SK-N-MC (cell line): Measurements from ENCODE around the gene ATG10.
"Not testable (repeated sequence)": the region's sequence is repeated elsewhere in the genome, so short reads cannot be mapped to it uniquely, and the experiment has no call there.

Experiments used
- DNase-seq: peaks from one replicate; pipeline ENCODE4 v3.0.0-alpha.2; 2011; ENCODE audit warnings: low read depth, low spot score
- H3K27ac ChIP-seq: fragments of 200-600 bp; sonication (generic); 2 replicates; pipeline ENCODE4 v1.5.1; 2016; ENCODE audit warnings: mixed run types
- H3K36me3 ChIP-seq: fragments of 200-600 bp; sonication (generic); 2 replicates; pipeline ENCODE4 v1.6.1; 2017; ENCODE audit warnings: antibody characterized with exemption, low read length, mixed read lengths; ENCODE audit not compliant: insufficient read depth
- H3K4me3 ChIP-seq: fragments of 200-600 bp; sonication (generic); 2 replicates; pipeline ENCODE4 v1.5.1; 2016
- H3K9ac ChIP-seq: fragments of 200-600 bp; sonication (generic); 2 replicates; pipeline ENCODE4 v1.8.0; 2017; ENCODE audit warnings: mixed run types, mixed read lengths; ENCODE audit not compliant: insufficient read length
- H3K9me3 ChIP-seq: fragments of 200-600 bp; sonication (generic); 2 replicates; pipeline ENCODE4 v1.6.1; 2017; ENCODE audit warnings: low read depth, mild to moderate bottlenecking, antibody characterized with exemption, low read length, moderate library complexity, mixed read lengths
- EZH2 ChIP-seq: fragments of 200-600 bp; sonication (generic); IDR thresholded peaks from one replicate; pipeline ENCODE4 v1.6.1; 2017; ENCODE audit warnings: antibody characterized with exemption
- FOXP2 ChIP-seq: optimal IDR thresholded peaks from 2 replicates; pipeline ENCODE3; 2011; ENCODE audit warnings: mild to moderate bottlenecking, moderate library complexity; ENCODE audit not compliant: insufficient read depth; ENCODE audit errors: extremely low read length, control extremely low read depth
- POLR2AphosphoS5 ChIP-seq: IDR thresholded peaks from 2 replicates; pipeline ENCODE4 v1.6.1; 2012; ENCODE audit warnings: mild to moderate bottlenecking, low read depth, low read length, borderline replicate concordance

The ATG10 gene

DNA sequence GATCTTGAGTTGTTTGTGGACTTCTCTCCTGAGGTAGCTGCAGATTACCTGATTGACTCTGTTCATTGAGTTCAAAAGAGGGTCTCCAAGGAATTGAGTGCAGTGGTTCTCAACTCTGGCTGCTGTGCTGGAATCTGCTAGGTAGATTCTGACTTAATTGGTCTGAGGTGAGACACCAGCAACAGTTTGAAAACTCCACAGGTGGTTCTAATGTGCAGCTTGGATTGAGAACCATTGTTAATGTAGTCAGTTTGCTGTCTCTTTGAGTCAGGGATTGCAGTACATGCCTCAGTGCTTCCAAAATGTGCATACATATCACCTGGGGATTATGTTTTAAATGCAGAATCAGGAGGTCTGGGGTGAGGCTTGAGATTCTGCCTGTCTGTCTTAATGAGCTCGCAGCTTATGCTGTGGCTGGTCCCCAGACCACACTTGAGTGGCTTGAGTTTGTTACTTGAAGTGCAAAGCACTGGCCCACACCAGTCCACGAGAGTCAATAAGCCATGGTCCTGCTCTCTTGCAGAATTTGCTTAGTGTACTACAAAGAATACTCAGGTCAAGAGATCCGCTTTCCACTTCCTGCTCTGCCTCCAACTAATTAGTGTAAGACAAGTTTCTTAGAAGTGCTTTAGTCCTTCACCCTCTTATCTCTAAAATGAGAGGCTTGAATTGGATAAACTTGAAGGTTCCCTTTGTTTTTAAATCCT, 82.3 kb downstream of the ATG10 start:
- Histone ChIP-seq H3K36me3 (no peaks in the 10 kb centered on the region), H3K9ac (no peak overlapping the region), H3K9me3 (no peaks in the 10 kb centered on the region), H3K4me3 (no peak overlapping the region), H3K27ac (no peak overlapping the region)
- DNase-seq = no peak
- TF ChIP-seq POLR2AphosphoS5 = no peak
- TF ChIP-seq FOXP2 = no peak
- TF ChIP-seq EZH2 = no peak

DNA sequence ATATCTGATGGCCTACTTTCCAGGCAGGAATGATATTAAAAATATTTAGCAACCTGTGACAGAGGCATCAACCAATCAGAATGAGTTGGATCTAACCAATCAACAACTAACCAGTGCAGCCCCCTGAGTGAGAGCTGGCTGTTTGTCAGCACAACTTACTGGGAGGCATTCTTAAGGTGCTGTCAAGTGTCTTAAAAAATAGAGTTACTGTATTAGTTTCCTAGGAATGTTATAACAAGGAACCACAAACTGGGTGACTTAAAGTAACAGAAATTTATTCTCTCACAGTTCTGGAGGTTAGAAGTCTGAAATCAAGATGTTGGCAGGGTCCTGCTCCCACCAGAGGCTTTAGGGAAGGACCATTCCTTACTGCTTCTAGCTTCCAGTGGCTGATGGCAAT, 85.2 kb downstream of the ATG10 start:
- TF ChIP-seq POLR2AphosphoS5 (no peak), EZH2 (no peak)
- Histone ChIP-seq H3K4me3 (no peak overlapping the region), H3K9me3 (no peaks in the 10 kb centered on the region), H3K27ac (no peak overlapping the region), H3K9ac (no peak overlapping the region), H3K36me3 (no peaks in the 10 kb centered on the region)
- no peak for DNase-seq

DNA sequence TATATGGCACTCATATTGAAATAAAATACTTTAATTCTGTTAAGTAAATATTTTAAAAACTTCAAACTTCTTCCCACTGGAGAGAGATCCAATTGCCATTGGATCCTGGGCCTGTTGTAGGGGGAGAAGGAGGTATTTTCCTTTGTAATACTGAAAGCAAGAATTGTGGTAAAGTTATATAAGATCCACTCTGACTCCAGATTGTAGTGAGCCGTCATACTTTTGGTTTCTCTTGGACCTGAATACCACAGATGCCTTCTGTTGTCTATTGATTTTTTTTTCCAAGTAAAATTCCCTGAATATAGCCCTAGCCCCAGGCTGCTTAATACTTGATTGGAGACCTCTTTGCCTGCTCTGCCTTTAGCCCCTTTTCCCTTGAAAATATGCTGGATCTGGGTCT, 86.9 kb downstream of the ATG10 start:
- no peak for DNase-seq
- Histone ChIP-seq H3K27ac (no peak overlapping the region), H3K9ac (no peak overlapping the region), H3K4me3 (no peak overlapping the region), H3K36me3 (no peaks in the 10 kb centered on the region), H3K9me3 (no peaks in the 10 kb centered on the region)
- TF ChIP-seq EZH2 = no peak
- no peak for TF ChIP-seq FOXP2
- no peak for TF ChIP-seq POLR2AphosphoS5

DNA sequence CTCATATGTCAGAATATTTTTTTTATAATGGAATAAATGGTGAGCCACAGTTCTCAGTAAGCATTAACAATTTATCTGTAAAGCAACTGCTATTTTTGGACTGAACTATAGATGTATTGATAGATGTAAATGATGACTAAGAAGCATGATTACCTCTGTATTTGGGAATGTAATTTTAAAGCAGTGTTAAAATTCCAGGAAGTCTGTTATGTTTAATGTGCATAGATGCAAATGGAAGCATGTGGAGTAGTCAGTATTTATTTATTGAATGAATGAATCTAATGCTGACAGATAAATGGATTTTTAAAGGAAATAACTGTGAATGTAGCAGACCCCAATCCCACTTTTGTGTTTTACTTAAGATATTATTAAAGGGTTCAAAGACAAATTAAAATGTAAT, 95.0 kb downstream of the ATG10 start:
- no peak overlapping the region for H3K4me3 ChIP-seq
- H3K27ac ChIP-seq = no peak overlapping the region

DNA sequence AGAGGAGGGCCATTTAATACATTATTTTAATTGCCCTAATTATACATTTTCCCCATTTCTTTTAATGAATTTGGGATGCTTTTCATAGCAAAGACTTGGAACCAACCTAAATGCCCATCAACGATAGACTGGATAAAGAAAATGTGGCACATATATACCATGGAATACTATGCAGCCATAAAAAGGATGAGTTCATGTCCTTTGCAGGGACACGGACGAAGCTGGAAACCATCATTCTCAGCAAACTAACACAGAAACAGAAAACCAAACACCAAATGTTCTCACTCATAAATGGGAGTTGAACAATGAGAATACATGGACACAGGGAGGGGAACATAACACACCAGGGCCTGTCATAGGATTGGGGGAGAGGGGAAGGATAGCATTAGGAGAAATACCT, 96.2 kb downstream of the ATG10 start:
- not testable (repeated sequence) for H3K36me3 ChIP-seq, H3K9me3 ChIP-seq, H3K9ac ChIP-seq, DNase-seq, H3K4me3 ChIP-seq, H3K27ac ChIP-seq

More for the DNA sequence above, 95.0 kb downstream of the ATG10 start:
- TF ChIP-seq FOXP2 (no peak), EZH2 (no peak), POLR2AphosphoS5 (no peak)
- no peaks in the 10 kb centered on the region for H3K9me3 ChIP-seq
- no peak for DNase-seq
- H3K36me3 ChIP-seq = no peaks in the 10 kb centered on the region
- no peak overlapping the region for H3K9ac ChIP-seq

DNA sequence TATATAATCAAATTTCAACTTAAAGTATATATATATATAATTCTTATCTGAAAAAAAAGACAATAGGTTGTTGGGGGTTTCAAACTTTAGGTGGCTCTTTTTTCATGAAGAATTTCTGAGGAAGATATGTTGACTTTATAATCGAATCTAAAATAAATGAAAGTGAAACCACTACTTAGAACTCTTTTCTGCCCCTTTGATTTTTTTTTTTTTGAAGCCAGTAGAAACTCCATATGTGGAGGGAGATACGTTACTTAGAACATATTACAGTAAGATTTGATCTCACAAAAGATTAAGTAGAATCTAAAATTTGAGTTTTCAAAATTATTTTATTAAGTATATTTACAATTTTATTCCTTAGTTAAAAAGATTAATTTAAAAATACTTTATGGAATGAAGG, 96.9 kb downstream of the ATG10 start:
- no peak overlapping the region for H3K9ac ChIP-seq
- no peaks in the 10 kb centered on the region for H3K9me3 ChIP-seq
- H3K27ac ChIP-seq = no peak overlapping the region
- no peak for DNase-seq
- no peak for TF ChIP-seq FOXP2
- no peak for TF ChIP-seq POLR2AphosphoS5
- TF ChIP-seq EZH2 = no peak
- no peak overlapping the region for H3K4me3 ChIP-seq
- no peaks in the 10 kb centered on the region for H3K36me3 ChIP-seq

DNA sequence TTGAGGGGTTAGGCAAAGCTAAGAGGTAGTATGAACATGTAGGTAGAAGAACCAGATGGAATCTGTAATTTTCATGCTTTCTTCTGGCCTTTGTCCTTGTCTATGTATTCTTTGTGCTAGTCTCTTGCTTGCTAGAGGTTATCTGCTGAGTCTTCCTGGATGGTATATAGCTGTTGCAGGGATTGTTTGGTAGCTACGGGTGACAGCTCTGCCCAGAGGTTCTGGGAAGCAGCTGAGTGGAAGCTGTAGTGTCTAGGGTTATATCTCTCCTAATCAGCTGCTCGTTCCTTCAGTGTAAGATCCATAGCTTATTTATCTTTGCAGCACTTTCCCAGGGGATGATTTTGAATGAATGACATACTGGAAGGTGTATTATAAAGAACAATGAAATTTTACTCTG, 100.3 kb downstream of the ATG10 start:
- DNase-seq = no peak
- no peak overlapping the region for H3K27ac ChIP-seq
- no peaks in the 10 kb centered on the region for H3K9me3 ChIP-seq
- TF ChIP-seq EZH2 = no peak
- TF ChIP-seq POLR2AphosphoS5 = no peak
- TF ChIP-seq FOXP2 = no peak
- no peak overlapping the region for H3K4me3 ChIP-seq
- H3K9ac ChIP-seq = no peak overlapping the region
- H3K36me3 ChIP-seq = no peaks in the 10 kb centered on the region

DNA sequence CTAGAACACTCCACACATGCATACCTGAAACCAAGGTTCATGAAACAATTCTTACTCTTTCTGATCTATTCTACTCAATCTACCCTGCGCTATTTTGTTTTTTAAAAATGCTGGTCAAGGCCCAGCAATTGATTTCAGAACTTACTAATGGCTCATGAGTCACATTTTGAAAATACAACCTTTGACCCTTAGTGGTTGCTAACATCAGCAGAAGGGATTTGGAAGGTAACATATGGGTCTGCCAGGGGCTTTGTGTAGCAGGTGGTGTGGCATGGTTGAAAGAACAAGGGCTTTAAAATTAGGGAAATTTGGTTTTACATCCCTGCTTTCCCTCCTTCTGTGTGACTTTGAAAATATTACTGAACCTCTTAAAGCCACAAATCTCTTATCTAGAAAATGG, 101.4 kb downstream of the ATG10 start:
- Histone ChIP-seq H3K9ac (no peak overlapping the region), H3K27ac (no peak overlapping the region), H3K9me3 (no peaks in the 10 kb centered on the region), H3K4me3 (no peak overlapping the region), H3K36me3 (no peaks in the 10 kb centered on the region)
- no peak for TF ChIP-seq POLR2AphosphoS5
- TF ChIP-seq FOXP2 = no peak
- no peak for TF ChIP-seq EZH2
- DNase-seq = no peak

DNA sequence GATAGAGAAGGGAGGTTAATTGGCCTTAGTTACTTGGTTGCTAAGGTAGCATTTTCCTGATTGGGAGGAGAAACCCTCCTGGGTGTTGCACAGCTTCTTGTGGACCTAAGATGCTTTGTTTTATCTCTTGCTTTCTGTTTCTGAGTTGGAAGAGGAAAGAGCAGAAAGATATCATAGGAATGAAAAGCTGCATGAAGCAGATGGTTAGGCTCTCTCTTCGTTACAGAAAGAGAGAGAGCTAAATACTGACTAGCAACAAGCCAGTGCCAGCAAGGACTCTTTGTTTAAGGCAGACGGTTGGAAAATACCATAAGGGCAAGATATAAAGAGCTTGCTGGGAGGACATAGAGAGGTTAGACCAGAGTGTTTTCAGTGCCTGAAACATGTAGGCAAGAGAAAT, 103.1 kb downstream of the ATG10 start:
- H3K4me3 ChIP-seq = no peak overlapping the region
- DNase-seq = no peak
- H3K9ac ChIP-seq = no peak overlapping the region
- no peak overlapping the region for H3K27ac ChIP-seq
- H3K9me3 ChIP-seq = no peaks in the 10 kb centered on the region
- no peak for TF ChIP-seq FOXP2
- H3K36me3 ChIP-seq = no peaks in the 10 kb centered on the region
